ENCODE data around the gene FAM83F.
A peak's percentile ranks its signal among the peaks of the same experiment; 100 is the strongest.

FAM83F gene

GRCh38 chr22:39995393-39996252 lies 869 bp downstream of the FAM83F start:
- no peak for DNase-seq

DNA sequence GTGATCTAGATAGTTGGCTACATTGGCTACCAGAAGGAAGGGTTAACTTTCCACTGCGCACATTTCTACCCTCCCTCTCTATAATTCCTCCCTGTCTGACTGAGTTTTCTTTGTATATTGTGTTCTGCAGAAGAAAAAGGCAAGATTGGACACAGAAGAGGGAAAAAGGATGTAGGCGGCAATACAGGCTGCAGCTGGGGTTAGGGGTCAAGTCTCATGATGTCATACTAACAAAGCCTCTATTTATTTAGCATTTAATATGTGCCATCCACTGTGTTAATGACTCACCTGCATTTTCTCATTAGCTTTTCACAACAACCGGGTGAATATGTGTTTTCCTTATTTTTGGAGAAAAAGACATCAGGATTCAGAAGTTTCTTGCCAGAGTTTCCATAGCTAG lies 2.0 kb downstream of the FAM83F start:
- DNase-seq: no peak

DNA sequence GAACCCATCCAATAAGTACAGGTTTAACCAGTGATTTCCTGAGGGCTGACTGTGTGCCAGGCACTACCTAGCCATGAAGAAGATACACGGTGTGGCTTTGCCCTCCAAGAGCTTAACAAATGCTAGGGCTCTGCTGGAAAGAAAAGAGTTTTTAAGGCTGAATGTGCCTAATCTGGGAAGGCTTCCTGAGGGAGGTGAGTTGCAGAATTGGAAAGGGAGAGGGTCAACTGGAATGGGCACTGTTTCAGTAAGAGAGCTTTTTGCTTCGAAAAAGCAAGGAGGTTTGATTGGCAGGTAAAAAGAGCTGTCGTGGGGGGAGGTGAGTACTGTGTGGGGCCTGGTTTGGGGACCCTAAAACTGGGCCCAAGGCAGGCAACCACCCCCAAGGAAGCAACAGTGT lies 2.7 kb downstream of the FAM83F start:
- no peak for DNase-seq

- no peak for DNase-seq
Observed at GRCh38 chr22:39997939-39998726, 3.4 kb downstream of the FAM83F start.

DNA sequence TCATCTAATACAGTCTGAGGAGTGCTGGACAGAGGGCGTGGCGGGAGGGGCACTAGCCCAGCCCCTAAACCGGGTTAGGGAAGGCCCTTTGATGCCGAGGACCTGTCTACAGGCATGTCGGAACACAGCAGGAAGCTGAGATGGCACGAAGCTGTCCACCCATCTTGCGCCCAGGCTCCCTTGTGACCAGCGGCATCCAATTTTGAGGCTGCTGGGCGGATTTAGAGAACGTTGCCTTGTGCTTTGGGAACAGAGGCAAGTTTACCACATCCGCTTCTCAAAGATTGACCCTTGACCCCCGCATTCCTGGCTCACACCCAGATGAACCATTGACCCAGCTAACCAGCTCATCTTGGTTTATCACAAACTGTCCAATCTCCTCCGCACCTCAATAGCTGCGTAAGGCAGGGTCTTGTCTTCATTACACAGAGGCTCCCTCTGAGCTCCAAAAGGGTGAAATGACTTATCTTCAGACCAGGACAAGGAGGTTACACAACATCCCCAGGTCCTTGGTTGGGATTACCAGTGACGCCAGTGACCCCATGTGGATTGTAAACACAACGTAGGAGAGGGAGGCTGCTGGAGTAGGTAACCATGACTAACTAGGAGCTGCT lies 4.5 kb downstream of the FAM83F start:
- DNase-seq: no peak

GRCh38 chr22:40000171-40000570 lies 5.4 kb downstream of the FAM83F start:
- no peak for DNase-seq

- no peak for DNase-seq
Observed at GRCh38 chr22:40001106-40001505, 6.4 kb downstream of the FAM83F start.

- DNase-seq: no peak
Observed at GRCh38 chr22:40001800-40002577, 7.2 kb downstream of the FAM83F start.

- DNase-seq: no peak
Observed at GRCh38 chr22:40002935-40003715, 8.4 kb downstream of the FAM83F start.

- DNase-seq: no peak
Observed at GRCh38 chr22:40004836-40005235, 10.1 kb downstream of the FAM83F start.

DNA sequence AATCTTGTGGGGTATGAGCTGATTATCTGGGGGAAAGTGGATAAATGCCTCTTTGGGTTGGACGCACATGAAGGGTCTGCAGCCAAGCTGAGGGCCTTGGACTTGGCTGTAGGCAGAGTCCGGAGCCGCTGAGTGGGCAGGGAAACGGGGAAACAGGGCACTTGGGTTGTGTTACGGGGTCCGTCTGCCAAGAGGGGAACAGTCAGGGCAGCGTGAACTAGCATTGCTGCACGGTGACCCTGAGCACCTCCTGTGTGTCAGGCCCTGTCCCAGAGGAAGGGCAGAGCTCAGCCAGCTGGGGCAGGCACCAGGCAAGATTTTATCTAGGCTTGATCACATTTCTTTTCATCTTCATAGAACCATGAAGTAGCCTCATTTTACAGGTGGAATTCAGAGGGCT lies 11.9 kb downstream of the FAM83F start:
- no peak for DNase-seq

GRCh38 chr22:40007853-40008710 lies 13.3 kb downstream of the FAM83F start:
- peak; percentile 62 for DNase-seq

- no peak for DNase-seq
Observed at GRCh38 chr22:40008726-40009291, 14.1 kb downstream of the FAM83F start.

GRCh38 chr22:40009292-40009774 lies 14.6 kb downstream of the FAM83F start:
- DNase-seq: no peak

- no peak for DNase-seq
Observed at GRCh38 chr22:40009951-40010671, 15.4 kb downstream of the FAM83F start.

- no peak for DNase-seq
Observed at GRCh38 chr22:40010746-40011145, 16.0 kb downstream of the FAM83F start.

DNA sequence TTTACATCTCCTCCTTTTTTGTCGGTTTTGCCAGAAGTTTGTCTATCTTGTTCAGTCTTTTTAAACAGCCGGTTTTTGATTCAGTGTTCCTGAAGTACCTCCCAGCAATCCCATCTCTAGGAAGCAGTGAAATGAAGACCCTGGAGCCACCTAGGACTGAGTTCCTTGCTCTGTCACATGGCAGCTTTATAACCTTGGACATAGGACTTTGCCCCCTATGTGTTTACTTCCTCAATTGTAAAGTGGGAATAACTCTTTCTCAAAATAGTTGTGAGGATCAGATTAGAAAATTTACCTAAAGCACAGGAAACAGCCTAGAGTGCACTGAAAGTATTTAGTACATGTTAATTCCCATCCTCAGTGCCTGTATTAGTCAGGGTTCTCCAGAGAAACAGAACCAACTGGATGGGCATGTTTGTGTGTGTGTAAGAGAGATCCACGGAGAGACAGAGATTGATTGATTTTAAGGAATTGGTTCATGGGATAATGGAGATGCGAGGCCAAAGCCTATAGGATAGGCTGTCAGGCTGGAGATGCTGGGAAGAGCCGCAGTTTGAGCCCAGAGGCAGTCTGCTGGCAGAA lies 20.0 kb downstream of the FAM83F start:
- DNase-seq: no peak

GRCh38 chr22:40015358-40015976 lies 20.7 kb downstream of the FAM83F start:
- no peak for DNase-seq

- no peak for DNase-seq
Observed at GRCh38 chr22:40018051-40018450, 23.3 kb downstream of the FAM83F start.
